Neural cell (in vitro differentiated cells): ENCODE data around the gene ABHD16B. TPM values are rescaled to one million over a fixed set of nuclear protein-coding genes. Genes with fewer than 3 reads are reported as not detected.

Source experiments
- H2AFZ ChIP-seq: fragments of 200-600, 300-800 bp; sonication (generic), shearing (Covaris generic); 2 replicates; pipeline ENCODE4 v1.6.0; 2014; ENCODE audit warnings: low read depth, mild to moderate bottlenecking, antibody characterized with exemption, low read length, moderate library complexity
- H3F3A ChIP-seq: fragments of 200-600 bp; shearing (Covaris generic); 2 replicates; pipeline ENCODE4 v1.6.1; 2016; ENCODE audit warnings: mild to moderate bottlenecking, moderate library complexity, mixed read lengths, antibody characterized with exemption, low read length; ENCODE audit not compliant: insufficient read depth, poor library complexity, severe bottlenecking
- H3K27ac ChIP-seq: fragments of 200-600, 300-800 bp; sonication (generic), shearing (Covaris generic); 2 replicates; pipeline ENCODE4 v1.5.1; 2014; ENCODE audit warnings: mild to moderate bottlenecking, low read length, moderate library complexity
- H3K27me3 ChIP-seq: fragments of 300-800, 200-600 bp; sonication (generic), shearing (Covaris generic); 2 replicates; pipeline ENCODE4 v1.6.0; 2014; ENCODE audit warnings: mild to moderate bottlenecking, low read depth, low read length, moderate library complexity; ENCODE audit not compliant: insufficient read depth
- H3K36me3 ChIP-seq: fragments of 300-800, 200-600 bp; sonication (generic), shearing (Covaris generic); 2 replicates; pipeline ENCODE4 v1.5.1; 2014; ENCODE audit warnings: mild to moderate bottlenecking, antibody characterized with exemption, low read length, moderate library complexity; ENCODE audit not compliant: insufficient read depth
- H3K4me2 ChIP-seq: fragments of 300-800, 200-600 bp; sonication (generic), shearing (Covaris generic); 2 replicates; pipeline ENCODE4 v1.6.0; 2014; ENCODE audit warnings: mild to moderate bottlenecking, low read length
- H3K4me3 ChIP-seq: fragments of 300-800, 200-600 bp; sonication (generic), shearing (Covaris generic); 2 replicates; pipeline ENCODE4 v1.5.1; 2014; ENCODE audit warnings: mild to moderate bottlenecking, low read length, moderate library complexity
- H3K79me2 ChIP-seq: fragments of 200-600 bp; shearing (Covaris generic); replicated peaks from 2 replicates; pipeline ENCODE4 v1.6.0; 2014; ENCODE audit warnings: mild to moderate bottlenecking, low read length, moderate library complexity; ENCODE audit not compliant: insufficient read depth
- H3K9ac ChIP-seq: fragments of 300-800, 200-600 bp; sonication (generic), shearing (Covaris generic); 2 replicates; pipeline ENCODE4 v1.6.1; 2016; ENCODE audit warnings: mild to moderate bottlenecking, low read length, mixed read lengths
- H3K9me2 ChIP-seq: fragments of 200-600 bp; shearing (Covaris generic); 2 replicates; pipeline ENCODE4 v1.6.1; 2016; ENCODE audit warnings: mild to moderate bottlenecking, low read length, mixed read lengths; ENCODE audit not compliant: insufficient read depth
- H3K9me3 ChIP-seq: fragments of 200-600, 300-800 bp; sonication (generic), shearing (Covaris generic); 2 replicates; pipeline ENCODE4 v1.6.1; 2016; ENCODE audit warnings: mild to moderate bottlenecking, mixed run types, low read length, moderate library complexity, mixed read lengths
- H4K20me1 ChIP-seq: fragments of 200-600 bp; shearing (Covaris generic); 2 replicates; pipeline ENCODE4 v1.6.1; 2016; ENCODE audit warnings: mild to moderate bottlenecking, mixed run types; ENCODE audit not compliant: insufficient read depth
- EP300 ChIP-seq: fragments of 450-650 bp; conservative IDR thresholded peaks from 2 replicates; pipeline ENCODE4 v1.6.1; 2014; ENCODE audit warnings: antibody characterized with exemption, mild to moderate bottlenecking, moderate library complexity; ENCODE audit not compliant: poor library complexity, severe bottlenecking
- EZH2 ChIP-seq: fragments of 200-600, 300-800 bp; shearing (Covaris generic), sonication (generic); IDR thresholded peaks from 2 replicates; pipeline ENCODE4 v1.6.1; 2014; ENCODE audit warnings: antibody characterized with exemption, low read length, borderline replicate concordance, mild to moderate bottlenecking; ENCODE audit not compliant: insufficient read depth, poor library complexity, severe bottlenecking
- MXI1 ChIP-seq: fragments of 450-650 bp; conservative IDR thresholded peaks from 2 replicates; pipeline ENCODE4 v1.6.1; 2014; ENCODE audit warnings: antibody characterized with exemption, mild to moderate bottlenecking; ENCODE audit not compliant: poor library complexity, severe bottlenecking
- POLR2AphosphoS5 ChIP-seq: IDR thresholded peaks from 2 replicates; pipeline ENCODE4 v1.6.1; 2012
- RAD21 ChIP-seq: fragments of 450-650 bp; conservative IDR thresholded peaks from 2 replicates; pipeline ENCODE4 v1.6.1; 2014; ENCODE audit warnings: antibody characterized with exemption, mild to moderate bottlenecking, moderate library complexity
- SMC3 ChIP-seq: fragments of 450-650 bp; conservative IDR thresholded peaks from 2 replicates; pipeline ENCODE4 v1.6.1; 2014; ENCODE audit warnings: antibody characterized with exemption, mild to moderate bottlenecking, moderate library complexity; ENCODE audit not compliant: poor library complexity
- TAF1 ChIP-seq: IDR thresholded peaks from 2 replicates; pipeline ENCODE4 v1.6.1; 2012; ENCODE audit warnings: low read depth
- polyA plus RNA-seq: library from polyadenylated mRNA; depleted of rRNA; stranded (reverse); fragments of >200 nt; gene quantifications from 2 replicates; pipeline ENCODE4 v1.2.3, GENCODE V29; 2014
- TF ChIP-seq, protein P1 (sequence below): fragments of 450-650 bp; IDR thresholded peaks from 2 replicates; pipeline ENCODE4 v1.5.1; 2014; ENCODE audit warnings: antibody characterized with exemption, mild to moderate bottlenecking, moderate library complexity; ENCODE audit not compliant: poor library complexity, severe bottlenecking
- TF ChIP-seq, protein P2 (sequence below): IDR thresholded peaks from 2 replicates; pipeline ENCODE4 v1.6.1; 2012; ENCODE audit warnings: borderline replicate concordance

ABHD16B gene
- polyA plus RNA-seq, 1 donor from 2014 or later: not detected

DNA sequence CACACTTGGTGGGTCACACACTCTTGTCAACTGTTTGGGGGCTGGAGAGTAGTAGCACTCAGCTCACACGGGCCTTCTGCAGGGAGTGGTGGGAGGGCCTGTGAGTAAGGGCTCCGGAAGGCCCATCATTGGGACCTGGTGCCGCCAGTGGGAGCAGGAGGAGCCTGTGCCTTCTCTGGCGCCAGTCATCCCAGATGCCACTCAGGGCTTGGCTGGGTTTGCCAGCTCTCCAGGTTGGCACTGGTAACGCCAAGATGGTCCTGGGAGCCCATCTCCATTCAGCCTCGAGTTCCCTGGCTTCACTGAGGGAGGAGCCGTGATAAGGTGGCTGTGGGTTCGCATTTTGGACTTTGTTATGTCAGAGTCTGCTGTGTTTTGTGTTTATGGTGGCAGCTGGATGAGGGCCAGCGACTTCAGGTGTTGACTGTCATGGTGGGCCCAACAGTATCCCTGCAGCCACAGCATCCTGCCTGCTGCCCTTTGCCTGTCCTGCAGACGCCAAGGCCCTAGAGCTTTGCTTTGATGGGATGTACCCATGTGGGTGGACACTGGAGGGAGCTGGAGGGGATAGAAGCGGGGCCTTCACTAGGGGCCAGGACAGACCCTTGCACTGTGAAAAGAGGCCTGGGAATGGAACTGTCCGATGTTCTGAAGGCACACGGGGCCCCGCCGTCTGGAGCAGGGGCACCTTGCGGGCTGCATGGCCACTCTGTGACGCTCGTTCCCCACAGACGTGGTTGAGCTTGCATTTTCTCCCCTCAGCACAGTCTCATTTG lies 20.3 kb downstream of the ABHD16B start:
- TF ChIP-seq TAF1: no peak
- no peak for TF ChIP-seq RAD21
- TF ChIP-seq, protein P1, sequence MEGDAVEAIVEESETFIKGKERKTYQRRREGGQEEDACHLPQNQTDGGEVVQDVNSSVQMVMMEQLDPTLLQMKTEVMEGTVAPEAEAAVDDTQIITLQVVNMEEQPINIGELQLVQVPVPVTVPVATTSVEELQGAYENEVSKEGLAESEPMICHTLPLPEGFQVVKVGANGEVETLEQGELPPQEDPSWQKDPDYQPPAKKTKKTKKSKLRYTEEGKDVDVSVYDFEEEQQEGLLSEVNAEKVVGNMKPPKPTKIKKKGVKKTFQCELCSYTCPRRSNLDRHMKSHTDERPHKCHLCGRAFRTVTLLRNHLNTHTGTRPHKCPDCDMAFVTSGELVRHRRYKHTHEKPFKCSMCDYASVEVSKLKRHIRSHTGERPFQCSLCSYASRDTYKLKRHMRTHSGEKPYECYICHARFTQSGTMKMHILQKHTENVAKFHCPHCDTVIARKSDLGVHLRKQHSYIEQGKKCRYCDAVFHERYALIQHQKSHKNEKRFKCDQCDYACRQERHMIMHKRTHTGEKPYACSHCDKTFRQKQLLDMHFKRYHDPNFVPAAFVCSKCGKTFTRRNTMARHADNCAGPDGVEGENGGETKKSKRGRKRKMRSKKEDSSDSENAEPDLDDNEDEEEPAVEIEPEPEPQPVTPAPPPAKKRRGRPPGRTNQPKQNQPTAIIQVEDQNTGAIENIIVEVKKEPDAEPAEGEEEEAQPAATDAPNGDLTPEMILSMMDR: no peak
- TF ChIP-seq EZH2: no peak
- TF ChIP-seq POLR2AphosphoS5: no peak
- TF ChIP-seq, protein P2, sequence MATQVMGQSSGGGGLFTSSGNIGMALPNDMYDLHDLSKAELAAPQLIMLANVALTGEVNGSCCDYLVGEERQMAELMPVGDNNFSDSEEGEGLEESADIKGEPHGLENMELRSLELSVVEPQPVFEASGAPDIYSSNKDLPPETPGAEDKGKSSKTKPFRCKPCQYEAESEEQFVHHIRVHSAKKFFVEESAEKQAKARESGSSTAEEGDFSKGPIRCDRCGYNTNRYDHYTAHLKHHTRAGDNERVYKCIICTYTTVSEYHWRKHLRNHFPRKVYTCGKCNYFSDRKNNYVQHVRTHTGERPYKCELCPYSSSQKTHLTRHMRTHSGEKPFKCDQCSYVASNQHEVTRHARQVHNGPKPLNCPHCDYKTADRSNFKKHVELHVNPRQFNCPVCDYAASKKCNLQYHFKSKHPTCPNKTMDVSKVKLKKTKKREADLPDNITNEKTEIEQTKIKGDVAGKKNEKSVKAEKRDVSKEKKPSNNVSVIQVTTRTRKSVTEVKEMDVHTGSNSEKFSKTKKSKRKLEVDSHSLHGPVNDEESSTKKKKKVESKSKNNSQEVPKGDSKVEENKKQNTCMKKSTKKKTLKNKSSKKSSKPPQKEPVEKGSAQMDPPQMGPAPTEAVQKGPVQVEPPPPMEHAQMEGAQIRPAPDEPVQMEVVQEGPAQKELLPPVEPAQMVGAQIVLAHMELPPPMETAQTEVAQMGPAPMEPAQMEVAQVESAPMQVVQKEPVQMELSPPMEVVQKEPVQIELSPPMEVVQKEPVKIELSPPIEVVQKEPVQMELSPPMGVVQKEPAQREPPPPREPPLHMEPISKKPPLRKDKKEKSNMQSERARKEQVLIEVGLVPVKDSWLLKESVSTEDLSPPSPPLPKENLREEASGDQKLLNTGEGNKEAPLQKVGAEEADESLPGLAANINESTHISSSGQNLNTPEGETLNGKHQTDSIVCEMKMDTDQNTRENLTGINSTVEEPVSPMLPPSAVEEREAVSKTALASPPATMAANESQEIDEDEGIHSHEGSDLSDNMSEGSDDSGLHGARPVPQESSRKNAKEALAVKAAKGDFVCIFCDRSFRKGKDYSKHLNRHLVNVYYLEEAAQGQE: no peak
- no peak for TF ChIP-seq EP300
- TF ChIP-seq MXI1: no peak
- no peak for TF ChIP-seq SMC3
- Histone ChIP-seq H3K9me2 (no peaks in the 10 kb centered on the region), H3F3A (no peaks in the 10 kb centered on the region), H3K36me3 (no peaks in the 10 kb centered on the region), H3K4me3 (no peak overlapping the region), H2AFZ (no peak overlapping the region), H3K27ac (no peak overlapping the region), H4K20me1 (no peaks in the 10 kb centered on the region), H3K79me2 (no peaks in the 10 kb centered on the region), H3K9ac (no peak overlapping the region), H3K27me3 (no peaks in the 10 kb centered on the region), H3K9me3 (no peaks in the 10 kb centered on the region), H3K4me2 (no peak overlapping the region)

DNA sequence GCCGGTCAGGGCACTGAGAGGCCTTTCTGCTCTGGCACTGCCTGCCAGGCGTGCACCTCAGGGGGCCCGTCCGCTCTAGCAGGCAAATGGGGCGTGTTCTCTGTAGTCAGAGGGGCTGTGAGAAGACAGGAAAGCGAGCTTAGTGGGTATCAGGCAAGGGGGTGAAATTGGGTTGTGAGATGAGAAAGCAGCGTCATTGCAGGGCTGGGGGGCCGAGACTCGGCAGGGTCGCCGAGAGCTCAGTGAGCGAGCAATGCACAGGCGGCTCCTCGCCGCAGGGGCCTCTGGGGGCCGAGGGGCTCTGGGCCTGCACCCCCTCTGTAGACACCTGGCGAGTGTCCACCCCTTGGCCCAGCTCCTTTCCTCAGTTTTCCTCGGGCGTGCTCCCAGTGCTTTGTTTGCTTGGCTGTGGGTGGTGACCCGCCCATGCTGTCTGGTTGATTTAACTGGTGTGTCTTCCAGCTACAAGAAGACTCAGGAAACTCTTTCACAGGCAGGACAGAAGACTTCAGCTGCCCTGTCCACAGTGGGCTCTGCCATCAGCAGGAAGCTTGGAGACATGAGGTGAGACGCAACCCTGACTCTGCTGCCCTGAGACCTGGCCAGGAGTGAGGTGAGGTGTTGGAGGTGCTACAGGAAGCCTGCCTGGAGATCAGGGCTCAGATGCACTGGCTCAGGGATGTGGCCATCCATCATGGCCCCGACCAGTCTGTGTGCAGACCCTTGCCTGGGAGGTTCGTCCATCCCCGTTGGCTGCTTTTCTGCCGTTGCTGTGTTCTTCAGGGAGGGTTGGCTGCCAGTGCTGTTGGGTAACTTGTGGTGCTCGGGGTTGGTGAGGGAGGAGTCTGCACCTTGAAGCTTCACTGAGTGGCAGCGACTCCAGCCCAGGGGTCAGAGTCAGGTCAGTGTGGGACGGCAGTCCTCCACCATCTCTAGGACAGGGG lies 21.2 kb downstream of the ABHD16B start:
- H3K4me2 ChIP-seq: no peak overlapping the region
- H3K36me3 ChIP-seq: no peaks in the 10 kb centered on the region
- no peaks in the 10 kb centered on the region for H3K79me2 ChIP-seq
- H4K20me1 ChIP-seq: no peaks in the 10 kb centered on the region
- no peak overlapping the region for H2AFZ ChIP-seq
- H3K9ac ChIP-seq: no peak overlapping the region
- no peaks in the 10 kb centered on the region for H3K9me2 ChIP-seq
- H3K27me3 ChIP-seq: no peaks in the 10 kb centered on the region
- no peaks in the 10 kb centered on the region for H3F3A ChIP-seq
- H3K9me3 ChIP-seq: no peaks in the 10 kb centered on the region
- no peak for TF ChIP-seq MXI1
- no peak for TF ChIP-seq EP300
- no peak for TF ChIP-seq SMC3
- TF ChIP-seq EZH2: no peak
- no peak for TF ChIP-seq POLR2AphosphoS5
- TF ChIP-seq, protein P2: no peak
- H3K27ac ChIP-seq: no peak overlapping the region
- H3K4me3 ChIP-seq: no peak overlapping the region
